ENCODE data around the gene FOXA1.

- TF ChIP-seq CTCF (IDR thresholded peaks at IDR 0.05) (no peak), POLR2A (IDR thresholded peaks at IDR 0.05) (no peak)
Measured at GRCh38 chr14:37559386-37559785, 35.7 kb downstream of the FOXA1 start.

Measured in heart left ventricle (tissue), 13 donors.